Measurements from ENCODE around the gene ZFAND3.
"Not testable (repeated sequence)": the region's sequence is repeated elsewhere in the genome, so short reads cannot be mapped to it uniquely, and the experiment has no call there.

ZFAND3 gene

GRCh38 chr6:38016824-38017223 is 197.3 kb downstream of the ZFAND3 start:
- DNase-seq, result no peak

DNA sequence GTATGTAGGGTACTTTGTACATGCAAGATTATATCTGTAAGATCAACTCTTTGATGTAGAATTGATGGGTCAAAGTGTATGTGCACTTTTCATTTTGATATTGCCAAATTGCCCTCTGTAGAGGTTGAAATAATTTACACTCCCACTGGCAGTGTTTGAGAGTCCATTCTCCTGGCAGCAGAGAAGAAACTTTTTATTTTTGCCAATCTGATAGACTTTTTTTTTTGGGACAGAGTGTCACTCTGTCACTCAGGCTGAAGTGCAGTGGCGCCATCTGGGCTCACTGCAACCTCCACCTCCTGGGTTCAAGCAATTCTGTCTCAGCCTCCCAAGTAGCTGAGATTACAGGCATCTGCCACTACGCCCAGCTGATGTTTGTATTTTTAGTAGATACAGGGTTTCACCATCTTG is 199.2 kb downstream of the ZFAND3 start:
- DNase-seq, result no peak

GRCh38 chr6:38020593-38020992 is 201.1 kb downstream of the ZFAND3 start:
- DNase-seq, result no peak

DNA sequence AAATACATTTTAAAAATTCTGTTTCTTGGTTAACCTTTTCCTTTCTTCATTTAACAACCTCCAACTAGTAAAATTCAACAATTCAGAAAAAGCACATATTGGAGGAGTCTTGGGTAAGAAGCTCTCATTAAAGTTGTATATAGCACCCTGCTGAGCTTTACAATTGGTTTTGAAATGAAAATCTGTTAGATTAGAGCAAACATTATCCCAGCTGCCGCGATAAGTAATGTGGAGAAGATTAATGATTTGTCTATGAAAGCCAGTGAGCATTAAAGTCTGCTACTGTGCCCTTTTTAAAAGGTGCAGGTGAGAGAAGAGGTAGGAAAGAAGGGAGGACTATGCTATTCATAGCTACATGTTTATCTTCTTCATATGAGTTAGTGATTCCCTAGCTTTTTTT is 201.5 kb downstream of the ZFAND3 start:
- DNase-seq, result no peak

- no peak for DNase-seq
Observed at GRCh38 chr6:38021571-38021970, 202.0 kb downstream of the ZFAND3 start.

GRCh38 chr6:38022688-38023087 is 203.2 kb downstream of the ZFAND3 start:
- DNase-seq, result no peak

GRCh38 chr6:38024908-38025307 is 205.4 kb downstream of the ZFAND3 start:
- DNase-seq, result no peak

- no peak for DNase-seq
Observed at GRCh38 chr6:38025451-38025850, 205.9 kb downstream of the ZFAND3 start.

- no peak for DNase-seq
Observed at GRCh38 chr6:38027685-38028373, 208.3 kb downstream of the ZFAND3 start.

GRCh38 chr6:38030380-38030779 is 210.9 kb downstream of the ZFAND3 start:
- DNase-seq, result no peak

GRCh38 chr6:38032797-38033196 is 213.3 kb downstream of the ZFAND3 start:
- no peak for DNase-seq

- no peak for DNase-seq
Observed at GRCh38 chr6:38033442-38033982, 214.0 kb downstream of the ZFAND3 start.

GRCh38 chr6:38034274-38034914 is 214.9 kb downstream of the ZFAND3 start:
- no peak for DNase-seq

- no peak for DNase-seq
Observed at GRCh38 chr6:38035478-38035877, 216.0 kb downstream of the ZFAND3 start.

DNA sequence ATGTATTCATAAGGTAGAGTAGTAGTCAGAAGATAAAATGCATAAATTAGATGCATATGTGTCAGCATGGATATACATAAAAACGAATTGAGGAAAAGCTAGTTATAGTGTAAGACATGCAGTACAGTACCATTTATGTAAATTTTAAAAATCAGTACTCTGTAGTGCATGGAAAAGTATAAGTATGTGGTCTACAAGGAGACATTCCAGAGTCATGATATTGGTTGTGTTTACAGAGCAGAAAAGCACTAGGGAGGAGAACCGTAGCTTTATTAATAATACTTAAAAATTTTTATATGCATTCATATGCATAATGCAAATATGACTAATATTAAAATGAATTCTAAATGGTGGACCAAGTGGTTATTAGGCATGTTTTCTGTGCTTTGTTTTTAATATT is 220.0 kb downstream of the ZFAND3 start:
- DNase-seq, result no peak

- no peak for DNase-seq
Observed at GRCh38 chr6:38040254-38040653, 220.7 kb downstream of the ZFAND3 start.

DNA sequence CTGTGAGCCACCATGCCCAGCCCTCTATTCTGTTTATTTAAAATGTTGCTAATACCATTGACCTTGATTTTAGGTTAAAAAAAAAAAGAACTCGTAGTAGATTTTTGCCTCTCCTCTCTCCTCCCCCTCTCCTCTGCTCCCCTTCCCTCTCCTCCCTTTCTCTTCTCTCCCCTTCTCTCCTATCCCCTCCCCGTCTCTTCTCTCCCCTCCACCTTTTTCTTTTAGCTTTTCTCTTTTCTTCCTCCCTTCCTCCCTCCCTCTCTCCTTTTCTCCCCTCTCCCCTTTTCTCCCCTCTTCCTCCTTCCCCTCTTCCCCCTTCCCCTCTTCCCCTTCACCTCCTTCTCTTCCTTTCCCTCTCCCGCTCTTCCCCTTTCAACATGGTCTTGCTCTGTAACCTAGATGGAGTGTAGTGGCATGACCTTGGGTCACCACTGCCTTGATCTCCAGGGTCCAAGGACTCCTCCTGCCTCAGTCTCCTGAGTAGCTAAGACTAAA is 223.8 kb downstream of the ZFAND3 start:
- no peak for DNase-seq

DNA sequence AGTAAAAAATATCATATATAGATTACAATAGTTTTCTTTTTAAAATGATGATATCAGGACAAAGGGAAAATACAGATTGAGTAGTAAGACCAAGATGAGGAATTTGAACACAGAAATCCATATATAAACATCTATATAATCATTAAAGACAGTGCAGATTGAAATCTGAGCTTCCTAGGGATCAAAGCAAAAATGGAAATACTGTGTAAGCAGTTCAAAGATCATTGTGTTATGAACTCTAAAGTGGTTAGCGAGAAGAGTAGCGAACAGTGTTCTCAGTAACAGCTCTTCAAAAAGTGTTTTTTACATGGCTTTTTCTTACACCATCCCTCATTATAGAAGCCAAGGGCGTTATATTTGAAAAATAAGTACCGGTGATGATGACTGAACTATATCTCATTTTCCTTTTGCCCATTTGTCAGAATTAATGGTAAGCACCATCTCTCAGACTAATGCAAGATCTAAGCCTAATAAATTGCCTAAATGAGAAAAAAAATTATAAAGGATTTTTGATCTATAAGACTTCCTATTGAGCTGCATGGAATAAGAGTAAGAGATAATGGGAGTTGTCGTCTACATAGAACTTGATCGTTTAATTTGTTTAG is 226.3 kb downstream of the ZFAND3 start:
- no peak for DNase-seq

DNA sequence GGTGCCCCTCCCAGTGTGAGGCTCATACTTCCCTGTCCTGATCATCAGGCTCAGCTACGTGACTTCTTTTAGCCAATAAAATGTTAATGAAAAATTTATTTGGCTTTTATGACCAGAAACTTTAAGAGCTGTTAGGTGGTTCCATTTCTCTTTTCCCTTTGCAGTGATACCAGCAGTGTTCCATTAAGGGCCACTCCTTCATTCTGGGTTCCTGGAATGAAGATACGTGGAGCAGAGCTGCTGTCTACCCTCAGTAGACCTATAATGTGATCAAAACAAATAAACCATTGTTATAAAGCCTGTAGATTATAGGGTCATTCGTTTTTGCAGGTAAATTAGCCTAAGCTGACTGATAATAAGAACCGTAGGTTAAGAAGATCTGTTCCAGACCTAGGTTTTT is 228.0 kb downstream of the ZFAND3 start:
- DNase-seq, result no peak

DNA sequence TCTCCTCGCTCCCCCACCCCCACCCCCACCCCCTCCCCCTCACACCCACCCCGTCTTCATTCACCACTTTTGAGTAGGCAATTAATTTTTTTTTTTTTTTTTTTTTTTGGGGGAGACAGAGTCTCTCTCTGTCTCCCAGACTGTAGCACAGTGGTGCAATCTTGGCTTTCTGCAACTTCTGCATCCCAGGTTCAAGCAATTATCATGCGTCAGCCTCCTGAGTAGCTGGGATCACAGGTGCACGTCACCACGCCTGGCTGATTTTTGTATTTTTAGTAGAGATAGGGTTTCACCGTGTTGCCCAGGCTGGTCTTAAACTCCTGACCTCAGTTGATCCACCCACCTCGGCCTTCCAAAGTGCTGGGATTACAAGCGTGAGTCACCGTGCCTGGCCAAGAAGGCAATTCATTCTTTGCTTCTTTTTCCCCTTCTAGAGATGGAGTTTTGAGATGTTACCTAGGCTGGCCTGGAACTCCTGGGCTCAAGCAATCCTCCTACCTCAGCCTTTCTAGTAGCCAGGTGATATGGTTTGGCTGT is 230.4 kb downstream of the ZFAND3 start:
- not testable (repeated sequence) for DNase-seq

DNA sequence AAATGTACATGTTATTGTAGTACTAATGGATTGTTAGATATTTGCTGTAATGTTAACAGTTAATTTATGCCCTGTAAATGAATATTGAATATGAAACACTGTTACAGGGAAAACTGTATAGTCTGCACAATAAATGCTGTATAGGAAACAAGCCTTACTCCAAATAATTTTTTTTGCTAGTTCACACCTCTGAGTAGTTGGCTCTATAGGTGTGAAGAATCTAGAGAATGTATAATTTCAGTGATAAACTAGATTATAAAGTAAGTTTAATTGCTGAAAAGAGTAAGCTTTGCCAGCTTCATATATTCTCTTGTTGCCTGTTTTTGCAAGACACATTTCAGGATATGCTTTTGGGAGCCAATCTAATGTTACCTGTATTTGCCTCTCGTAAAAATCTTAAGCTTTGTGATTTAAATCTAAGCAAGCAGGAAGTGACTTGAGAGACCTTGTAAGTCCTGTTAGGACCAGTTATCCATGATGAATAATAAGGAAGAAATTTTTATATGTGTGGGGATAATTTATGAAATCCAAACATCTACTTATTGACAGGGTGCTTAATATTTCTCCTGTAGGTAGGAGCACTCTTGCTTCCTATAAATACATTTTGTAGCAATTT is 232.4 kb downstream of the ZFAND3 start:
- DNase-seq, result no peak

GRCh38 chr6:38054527-38055202 is 235.1 kb downstream of the ZFAND3 start:
- DNase-seq, result no peak

- no peak for DNase-seq
Observed at GRCh38 chr6:38055203-38055589, 235.7 kb downstream of the ZFAND3 start.
